ENCODE measurements around the gene ACTL8. TPM values are rescaled to one million over a fixed set of nuclear protein-coding genes. Genes with fewer than 3 reads are reported as not detected.

ACTL8 gene
- total and polyA plus RNA-seq, 2 experiments from 2014 or later, result 0.34 TPM; not detected in 1

- Histone ChIP-seq H3K4me3 (no peak overlapping the region), H3K9me2 (replicated peaks; ENCODE audit: insufficient read depth) (no peaks in the 10 kb centered on the region), H3K9me3 (ENCODE audit: low read depth) (no peaks in the 10 kb centered on the region), H3K4me1 (ENCODE audit: insufficient read depth) (no peaks in the 10 kb centered on the region), H3K27ac (no peak overlapping the region), H3K4me2 (no peak overlapping the region), H3K27me3 (no peaks in the 10 kb centered on the region), H2AFZ (no peak overlapping the region), H4K20me1 (ENCODE audit: insufficient read depth, poor library complexity, severe bottlenecking) (no peaks in the 10 kb centered on the region), H3K36me3 (replicated peaks; ENCODE audit: insufficient read depth, low read depth) (no peaks in the 10 kb centered on the region), H3K79me2 (no peaks in the 10 kb centered on the region)
- WGBS (ENCODE audit: low lambda C conversion rate, missing lambda C conversion rate), result 44% methylated on average over 4 of the region's 4 CpGs
- peak; percentile 26 for DNase-seq (ENCODE audit: low spot score)
- no peak for TF ChIP-seq CTCF (IDR thresholded peaks at IDR 0.05; ENCODE audit: poor library complexity)
- TF ChIP-seq EZH2phosphoT487 (IDR thresholded peaks at IDR 0.05; ENCODE audit: low read depth, severe bottlenecking, unreplicated experiment), result no peak
- TF ChIP-seq EZH2 (IDR thresholded peaks at IDR 0.05; ENCODE audit: borderline replicate concordance), result no peak
Measured at GRCh38 chr1:17790383-17791054, 35.4 kb downstream of the ACTL8 start.

- Histone ChIP-seq H3K4me3 (no peak overlapping the region), H3K27me3 (no peaks in the 10 kb centered on the region), H3K36me3 (replicated peaks; ENCODE audit: insufficient read depth, low read depth) (no peaks in the 10 kb centered on the region), H3K4me1 (ENCODE audit: insufficient read depth) (no peaks in the 10 kb centered on the region), H3K27ac (no peak overlapping the region), H4K20me1 (ENCODE audit: insufficient read depth, poor library complexity, severe bottlenecking) (no peaks in the 10 kb centered on the region), H2AFZ (no peak overlapping the region), H3K9me3 (ENCODE audit: low read depth) (no peaks in the 10 kb centered on the region), H3K9me2 (replicated peaks; ENCODE audit: insufficient read depth) (no peaks in the 10 kb centered on the region), H3K4me2 (no peak overlapping the region), H3K79me2 (no peaks in the 10 kb centered on the region)
- TF ChIP-seq EZH2 (IDR thresholded peaks at IDR 0.05; ENCODE audit: borderline replicate concordance) (no peak), EZH2phosphoT487 (IDR thresholded peaks at IDR 0.05; ENCODE audit: low read depth, severe bottlenecking, unreplicated experiment) (no peak), CTCF (IDR thresholded peaks at IDR 0.05; ENCODE audit: poor library complexity) (no peak)
- 65% methylated on average over 9 of the region's 9 CpGs for WGBS (ENCODE audit: low lambda C conversion rate, missing lambda C conversion rate)
- no peak for DNase-seq (ENCODE audit: low spot score)
Measured at GRCh38 chr1:17791055-17791390, 35.9 kb downstream of the ACTL8 start.

GRCh38 chr1:17791480-17791879 lies 36.3 kb downstream of the ACTL8 start:
- H3K4me3 ChIP-seq, result no peak overlapping the region
- no peaks in the 10 kb centered on the region for H3K27me3 ChIP-seq
- no peaks in the 10 kb centered on the region for H3K9me3 ChIP-seq (ENCODE audit: low read depth)
- H3K4me2 ChIP-seq, result no peak overlapping the region
- TF ChIP-seq CTCF (IDR thresholded peaks at IDR 0.05; ENCODE audit: poor library complexity), result no peak
- TF ChIP-seq EZH2 (IDR thresholded peaks at IDR 0.05; ENCODE audit: borderline replicate concordance), result no peak
- TF ChIP-seq EZH2phosphoT487 (IDR thresholded peaks at IDR 0.05; ENCODE audit: low read depth, severe bottlenecking, unreplicated experiment), result no peak
- H3K27ac ChIP-seq, result no peak overlapping the region
- 95% methylated on average over 7 of the region's 7 CpGs for WGBS (ENCODE audit: low lambda C conversion rate, missing lambda C conversion rate)
- no peaks in the 10 kb centered on the region for H3K79me2 ChIP-seq
- no peak overlapping the region for H2AFZ ChIP-seq
- H3K4me1 ChIP-seq (ENCODE audit: insufficient read depth), result no peaks in the 10 kb centered on the region
- H3K9me2 ChIP-seq (replicated peaks; ENCODE audit: insufficient read depth), result no peaks in the 10 kb centered on the region
- DNase-seq (ENCODE audit: low spot score), result no peak
- no peaks in the 10 kb centered on the region for H4K20me1 ChIP-seq (ENCODE audit: insufficient read depth, poor library complexity, severe bottlenecking)
- no peaks in the 10 kb centered on the region for H3K36me3 ChIP-seq (replicated peaks; ENCODE audit: insufficient read depth, low read depth)
